Stimulated activated CD4-positive, alpha-beta T cell treated with anti-CD3 and anti-CD28 coated beads, Interleukin-2, amount 100 ng/mL, for 48 hours (primary cell): Measurements from ENCODE around the gene SMARCD2.
"Not testable (repeated sequence)": the region's sequence is repeated elsewhere in the genome, so short reads cannot be mapped to it uniquely, and the experiment has no call there.

Experiments
- DNase-seq, 2 donors: peaks; one replicate each; pipeline ENCODE4 v3.0.0-alpha.2; 2020

The SMARCD2 gene

GRCh38 chr17:63796375-63796774 is 46.1 kb downstream of the SMARCD2 start:
- not testable (repeated sequence) for DNase-seq

- no peak for DNase-seq
Observed at GRCh38 chr17:63792055-63792729, 50.3 kb downstream of the SMARCD2 start.

GRCh38 chr17:63790057-63790456 is 52.4 kb downstream of the SMARCD2 start:
- DNase-seq = no peak

DNA sequence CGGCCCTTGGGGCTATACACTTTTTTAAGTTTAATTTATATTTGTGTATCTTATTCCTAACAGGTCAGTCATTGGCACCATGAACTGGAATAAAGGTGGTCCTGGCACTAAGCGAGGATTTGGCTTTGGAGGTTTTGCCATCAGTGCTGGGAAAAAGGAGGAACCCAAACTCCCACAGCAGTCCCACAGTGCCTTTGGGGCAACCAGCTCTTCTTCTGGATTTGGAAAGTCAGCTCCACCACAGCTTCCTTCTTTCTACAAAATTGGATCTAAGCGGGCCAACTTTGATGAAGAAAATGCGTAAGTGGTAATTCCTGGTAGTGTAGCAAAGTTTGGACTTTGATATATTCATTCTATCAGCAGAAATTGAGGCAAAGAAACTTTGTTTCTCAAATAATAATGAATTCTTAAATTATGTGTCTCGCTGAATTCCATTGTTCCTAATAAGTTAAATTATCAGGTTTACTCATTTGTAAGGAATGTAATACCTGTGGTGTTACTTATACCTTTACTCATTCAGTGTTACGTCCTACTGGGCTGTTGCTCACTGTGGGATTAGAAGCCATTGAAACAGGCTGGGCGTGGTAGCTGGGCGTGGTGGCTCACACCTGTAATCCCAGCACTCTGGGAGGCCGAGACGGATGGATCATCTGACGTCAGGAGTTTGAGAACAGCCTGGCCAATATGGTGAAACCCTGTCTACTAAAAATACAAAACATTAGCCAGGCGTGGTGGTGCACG is 55.3 kb downstream of the SMARCD2 start:
- no peak for DNase-seq

DNA sequence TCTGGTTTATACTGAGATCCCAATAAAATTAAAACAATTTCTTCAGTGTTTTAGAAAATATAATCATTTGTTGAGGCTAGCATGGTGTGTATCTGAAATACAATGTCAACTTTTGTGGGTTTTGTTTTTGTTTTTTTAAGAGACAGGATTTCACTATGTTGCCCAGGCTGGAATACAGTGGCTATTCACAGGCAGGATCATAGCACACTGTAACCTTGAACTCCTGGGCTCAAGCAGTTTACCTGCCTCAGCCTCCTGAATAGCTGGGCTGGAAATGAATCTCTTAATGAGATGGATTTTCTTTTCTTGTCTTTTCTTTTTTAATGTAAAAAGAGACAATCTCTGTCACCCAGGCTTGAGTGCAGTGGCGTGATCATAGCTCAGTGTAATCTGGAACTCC is 56.4 kb downstream of the SMARCD2 start:
- DNase-seq = no peak

GRCh38 chr17:63785556-63785955 is 56.9 kb downstream of the SMARCD2 start:
- no peak for DNase-seq

DNA sequence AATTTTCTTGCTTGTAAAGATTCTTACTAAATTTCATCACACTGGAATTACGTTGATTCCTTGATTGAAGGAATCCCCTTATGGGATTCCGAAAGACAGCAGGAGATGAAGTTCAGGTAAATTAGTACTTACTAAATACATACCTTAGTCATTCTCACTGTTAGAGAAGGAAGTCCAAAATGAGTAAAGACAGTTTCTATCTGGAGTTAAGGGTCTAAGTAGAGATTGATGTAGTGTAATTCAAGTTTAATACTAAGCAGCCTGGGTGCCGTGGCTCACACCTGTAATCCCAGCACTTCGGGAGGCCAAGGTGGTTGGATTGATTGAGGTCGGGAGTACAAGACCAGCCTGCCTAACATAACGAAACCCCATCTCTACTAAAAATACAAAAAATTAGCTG is 59.0 kb downstream of the SMARCD2 start:
- no peak for DNase-seq
